ENCODE measurements around the gene RHOXF2. TPM values are rescaled to one million over a fixed set of nuclear protein-coding genes. Genes with fewer than 3 reads are reported as not detected.

Gene RHOXF2
- total RNA-seq, 1 donor from 2014 or later = not detected

GRCh38 chrX:120200851-120201250 is 42.4 kb downstream of the RHOXF2 start:
- Histone ChIP-seq H3K4me1 (no peaks in the 10 kb centered on the region), H3K27ac (no peak overlapping the region), H3K4me3 (no peak overlapping the region), H3K36me3 (no peaks in the 10 kb centered on the region), H3K27me3 (no peaks in the 10 kb centered on the region), H3K9me3 (no peaks in the 10 kb centered on the region)
- DNase-seq = no peak
- TF ChIP-seq, protein P1, sequence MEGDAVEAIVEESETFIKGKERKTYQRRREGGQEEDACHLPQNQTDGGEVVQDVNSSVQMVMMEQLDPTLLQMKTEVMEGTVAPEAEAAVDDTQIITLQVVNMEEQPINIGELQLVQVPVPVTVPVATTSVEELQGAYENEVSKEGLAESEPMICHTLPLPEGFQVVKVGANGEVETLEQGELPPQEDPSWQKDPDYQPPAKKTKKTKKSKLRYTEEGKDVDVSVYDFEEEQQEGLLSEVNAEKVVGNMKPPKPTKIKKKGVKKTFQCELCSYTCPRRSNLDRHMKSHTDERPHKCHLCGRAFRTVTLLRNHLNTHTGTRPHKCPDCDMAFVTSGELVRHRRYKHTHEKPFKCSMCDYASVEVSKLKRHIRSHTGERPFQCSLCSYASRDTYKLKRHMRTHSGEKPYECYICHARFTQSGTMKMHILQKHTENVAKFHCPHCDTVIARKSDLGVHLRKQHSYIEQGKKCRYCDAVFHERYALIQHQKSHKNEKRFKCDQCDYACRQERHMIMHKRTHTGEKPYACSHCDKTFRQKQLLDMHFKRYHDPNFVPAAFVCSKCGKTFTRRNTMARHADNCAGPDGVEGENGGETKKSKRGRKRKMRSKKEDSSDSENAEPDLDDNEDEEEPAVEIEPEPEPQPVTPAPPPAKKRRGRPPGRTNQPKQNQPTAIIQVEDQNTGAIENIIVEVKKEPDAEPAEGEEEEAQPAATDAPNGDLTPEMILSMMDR (IDR thresholded peaks at IDR 0.05) = no peak
- ATAC-seq = no peak
- intact Hi-C loops (cut with DNase I) = no loop called here

GRCh38 chrX:120205816-120206753 is 47.7 kb downstream of the RHOXF2 start:
- Histone ChIP-seq H3K4me1 (no peaks in the 10 kb centered on the region), H3K4me3 (no peak overlapping the region), H3K27ac (no peak overlapping the region), H3K36me3 (no peaks in the 10 kb centered on the region), H3K9me3 (no peaks in the 10 kb centered on the region), H3K27me3 (no peaks in the 10 kb centered on the region)
- TF ChIP-seq, protein P1 (IDR thresholded peaks at IDR 0.05) = no peak
- no peak for ATAC-seq
- intact Hi-C loops (cut with DNase I) = no loop called here
- no peak for DNase-seq

GRCh38 chrX:120207009-120207605 is 48.7 kb downstream of the RHOXF2 start:
- no peak overlapping the region for H3K27ac ChIP-seq
- H3K36me3 ChIP-seq = no peaks in the 10 kb centered on the region
- ATAC-seq (no peak), DNase-seq (no peak)
- no peak overlapping the region for H3K4me3 ChIP-seq
- TF ChIP-seq, protein P1 (IDR thresholded peaks at IDR 0.05) = no peak
- H3K9me3 ChIP-seq = no peaks in the 10 kb centered on the region
- H3K27me3 ChIP-seq = no peaks in the 10 kb centered on the region
- intact Hi-C loops (cut with DNase I) = no loop called here
- H3K4me1 ChIP-seq = no peaks in the 10 kb centered on the region

DNA sequence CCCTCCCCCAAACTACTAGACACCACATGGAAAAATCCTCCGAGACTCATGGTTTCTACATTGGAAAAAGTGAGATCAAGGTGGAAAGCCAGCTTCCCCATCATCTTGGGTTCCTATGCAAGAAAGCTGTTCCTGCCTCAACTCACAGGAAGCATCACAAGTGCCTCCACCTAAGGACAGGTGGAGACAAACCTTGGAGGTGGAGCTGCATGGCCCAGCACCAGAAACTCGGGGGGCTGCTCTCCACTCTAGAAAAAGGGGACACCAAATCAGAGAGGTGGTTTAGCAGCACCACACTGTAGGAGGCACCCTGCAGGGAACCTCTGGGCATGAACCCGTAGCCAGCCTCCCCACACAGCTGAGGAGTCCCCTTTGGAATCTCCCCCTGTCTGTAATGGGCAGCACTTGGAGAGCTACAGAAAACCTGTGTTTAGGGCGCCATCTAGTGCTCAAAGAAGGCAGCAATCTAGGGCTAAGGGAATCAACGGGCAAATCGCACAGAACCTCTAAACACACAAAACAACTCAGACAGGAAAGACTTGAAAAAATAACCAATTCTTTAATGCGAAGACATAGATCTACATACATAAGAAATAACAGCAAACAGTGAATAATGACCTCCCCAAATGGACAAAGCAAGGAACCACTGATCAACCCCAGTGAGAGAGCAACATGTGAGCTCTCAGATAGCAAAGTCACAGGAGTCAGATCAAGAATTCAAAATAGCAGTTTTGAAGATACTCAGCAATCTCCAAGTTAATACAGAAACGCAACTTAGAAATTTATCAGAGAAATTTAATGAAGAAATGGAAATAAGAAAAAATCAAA is 55.2 kb downstream of the RHOXF2 start:
- TF ChIP-seq, protein P1 (IDR thresholded peaks at IDR 0.05) = peak; percentile 68
- H3K9me3 ChIP-seq = no peaks in the 10 kb centered on the region
- DNase-seq (no peak), ATAC-seq (peak; percentile 85)
- no peaks in the 10 kb centered on the region for H3K27me3 ChIP-seq
- H3K4me3 ChIP-seq = no peak overlapping the region
- no peak overlapping the region for H3K27ac ChIP-seq
- no peaks in the 10 kb centered on the region for H3K4me1 ChIP-seq
- H3K36me3 ChIP-seq = no peaks in the 10 kb centered on the region
- intact Hi-C loops (cut with DNase I) = no loop called here

Other genes starting within 250 kb of the RHOXF2 start
- gene NKAP, start 214.9 kb upstream of the RHOXF2 start, total RNA-seq = 7.8 TPM
- not detected for gene RHOXF2B, start 80.9 kb upstream of the RHOXF2 start, total RNA-seq
- gene RHOXF1, start 42.7 kb upstream of the RHOXF2 start, total RNA-seq = 0.72 TPM
- 15.3 TPM for gene ZBTB33, start 92.2 kb downstream of the RHOXF2 start, total RNA-seq
- 1.5 TPM for gene TMEM255A, start 152.8 kb downstream of the RHOXF2 start, total RNA-seq
- not detected for gene ATP1B4, start 203.5 kb downstream of the RHOXF2 start, total RNA-seq